ENCODE results near the gene RNF43.

GRCh38 chr17:58410714-58411407 lies 6.5 kb downstream of the RNF43 start:
- TF ChIP-seq HDAC6 (IDR thresholded peaks at IDR 0.05; ENCODE audit: low read depth, low read length) (no peak), HDAC2 (CRISPR knock-in tag; IDR thresholded peaks at IDR 0.05) (no peak), ZMYM2 (CRISPR knock-in tag; IDR thresholded peaks at IDR 0.05) (no peak), KLF9 (CRISPR knock-in tag; IDR thresholded peaks at IDR 0.05; ENCODE audit: low read depth) (no peak), POLR2A (IDR thresholded peaks at IDR 0.05; ENCODE audit: insufficient read depth in 1 of 2, low read depth in 2 of 2, low read length in 2 of 2) (no peak), TFDP1 (CRISPR knock-in tag; IDR thresholded peaks at IDR 0.05; ENCODE audit: borderline replicate concordance) (no peak), SIN3A (IDR thresholded peaks at IDR 0.05; ENCODE audit: borderline replicate concordance, low read depth, low read length) (no peak), HNRNPL (IDR thresholded peaks at IDR 0.05; ENCODE audit: low read depth, low read length) (no peak), ZBTB46 (CRISPR knock-in tag; IDR thresholded peaks at IDR 0.05; ENCODE audit: borderline replicate concordance) (no peak)
